GM13977 (cell line): Measurements from ENCODE around the gene M1AP.

Experiments used
- DNase-seq: peaks from one replicate; pipeline ENCODE4 v3.0.0; 2012; ENCODE audit warnings: low spot score
- CTCF ChIP-seq: IDR thresholded peaks from 2 replicates; pipeline ENCODE4 v1.5.1; 2012; ENCODE audit warnings: mild to moderate bottlenecking, control low read depth; ENCODE audit not compliant: insufficient read depth; ENCODE audit errors: extremely low read depth, missing control alignments
- in situ Hi-C: fragments of 300-500 bp; cut with MboI; formaldehyde crosslinking; loops from one replicate; pipeline ENCODE4 v1.12.0; 2022; ENCODE audit warnings: low sequenced_read_pairs, low pct_unique_long_range_greater_than_20kb, mixed read lengths, inconsistent platforms; ENCODE audit not compliant: unreplicated experiment

The M1AP gene

GRCh38 chr2:74548900-74549826, 99.0 kb downstream of the M1AP start:
- no peak for TF ChIP-seq CTCF
- peak; percentile 84 for DNase-seq
- in situ Hi-C loops: no loop called here

GRCh38 chr2:74548285-74548899, 99.7 kb downstream of the M1AP start:
- no peak for TF ChIP-seq CTCF
- in situ Hi-C loops: no loop called here
- DNase-seq: no peak

GRCh38 chr2:74546004-74546403, 102.1 kb downstream of the M1AP start:
- in situ Hi-C loops: no loop called here

GRCh38 chr2:74544634-74545033, 103.5 kb downstream of the M1AP start:
- peak; percentile 33 for TF ChIP-seq CTCF
- in situ Hi-C loops: no loop called here

More at GRCh38 chr2:74546004-74546403, 102.1 kb downstream of the M1AP start:
- TF ChIP-seq CTCF: no peak
- no peak for DNase-seq

GRCh38 chr2:74542978-74543377, 105.2 kb downstream of the M1AP start:
- in situ Hi-C loops: no loop called here
- no peak for DNase-seq

More at GRCh38 chr2:74544634-74545033, 103.5 kb downstream of the M1AP start:
- DNase-seq: no peak

GRCh38 chr2:74540291-74540690, 107.8 kb downstream of the M1AP start:
- in situ Hi-C loops: no loop called here
- no peak for DNase-seq
- TF ChIP-seq CTCF: no peak

More at GRCh38 chr2:74542978-74543377, 105.2 kb downstream of the M1AP start:
- no peak for TF ChIP-seq CTCF
